ENCODE results near the gene AUTS2. TPM values are rescaled to one million over a fixed set of nuclear protein-coding genes. Genes with fewer than 3 reads are reported as not detected.

Gene AUTS2
- total RNA-seq, 1 experiment from 2014 or later: 256 TPM

DNA sequence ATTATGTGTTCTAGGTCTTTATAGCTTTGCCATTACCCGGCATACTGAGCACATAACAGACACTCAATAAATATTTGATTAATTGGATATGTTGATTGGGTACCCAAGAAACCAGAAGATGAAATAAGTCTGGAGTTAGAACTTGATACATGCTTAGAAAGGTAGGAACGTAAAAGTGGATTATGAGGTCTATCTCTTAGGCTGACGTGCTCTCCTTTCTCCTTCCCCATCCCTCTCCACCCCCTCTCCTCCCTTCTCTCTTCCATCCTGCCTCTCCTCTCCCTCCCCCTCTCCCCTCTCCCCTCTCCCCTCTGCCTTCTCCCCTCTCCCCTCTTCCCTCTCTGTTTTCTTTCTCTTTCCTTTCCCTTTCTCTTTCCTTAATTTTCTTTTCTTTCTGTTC is 34.0 kb downstream of the AUTS2 start:
- Histone ChIP-seq H3K79me1 (ENCODE audit: insufficient read depth, low read depth, low read length, poor library complexity, severe bottlenecking) (no peaks in the 10 kb centered on the region), H2AFZ (ENCODE audit: low read length) (no peak overlapping the region), H3K27ac (ENCODE audit: insufficient read length, low read depth, low read length) (no peak overlapping the region), H3K4me1 (ENCODE audit: insufficient read depth, low read length) (no peaks in the 10 kb centered on the region), H3K14ac (ENCODE audit: insufficient read depth, low read length) (no peak overlapping the region), H3T11ph (ENCODE audit: low read length) (no peak overlapping the region), H3K56ac (ENCODE audit: insufficient read length, low read depth, low read length) (no peak overlapping the region), H3K79me2 (ENCODE audit: insufficient read depth, low read length) (no peaks in the 10 kb centered on the region), H4K91ac (ENCODE audit: insufficient read length, low read depth, low read length) (no peak overlapping the region), H2BK5ac (ENCODE audit: insufficient read length, low read length) (no peak overlapping the region), H2BK15ac (ENCODE audit: low read depth, low read length) (no peak overlapping the region), H3K27me3 (ENCODE audit: insufficient read depth, low read length) (no peaks in the 10 kb centered on the region; the same call in 1 of the 2 replicates), H2BK120ac (ENCODE audit: low read depth, low read length, poor library complexity, severe bottlenecking) (no peak overlapping the region), H2BK12ac (ENCODE audit: insufficient read length, low read depth, low read length) (no peak overlapping the region), H2AK5ac (ENCODE audit: insufficient read length, low read length) (no peak overlapping the region), H3K23me2 (ENCODE audit: insufficient read length, low read depth, low read length, poor library complexity, severe bottlenecking) (no peaks in the 10 kb centered on the region), H3K4ac (ENCODE audit: low read depth, low read length) (no peak overlapping the region), H3K18ac (ENCODE audit: insufficient read length, low read depth, low read length) (no peak overlapping the region), H3K9me3 (ENCODE audit: control insufficient read depth, low read depth, low read length) (no peaks in the 10 kb centered on the region), H3K4me2 (ENCODE audit: insufficient read depth, insufficient read length, low read length) (no peak overlapping the region), H3K23ac (ENCODE audit: insufficient read length, low read depth, low read length) (no peak overlapping the region), H4K8ac (replicated peaks; ENCODE audit: insufficient read length, low read depth, low read length) (no peak overlapping the region), H4K20me1 (ENCODE audit: control insufficient read depth, insufficient read depth, insufficient read length) (no peaks in the 10 kb centered on the region), H4K5ac (ENCODE audit: insufficient read length, low read depth, low read length) (no peak overlapping the region), H2BK20ac (ENCODE audit: low read depth, low read length, poor library complexity, severe bottlenecking) (no peak overlapping the region), H3K9ac (ENCODE audit: extremely low read depth, insufficient read length, low read length) (no peak overlapping the region)
- no CpG with 5 or more reads among the region's 3 CpGs for WGBS (ENCODE audit: extremely low coverage, insufficient read length, low lambda C conversion rate)
- TF ChIP-seq, protein P1, sequence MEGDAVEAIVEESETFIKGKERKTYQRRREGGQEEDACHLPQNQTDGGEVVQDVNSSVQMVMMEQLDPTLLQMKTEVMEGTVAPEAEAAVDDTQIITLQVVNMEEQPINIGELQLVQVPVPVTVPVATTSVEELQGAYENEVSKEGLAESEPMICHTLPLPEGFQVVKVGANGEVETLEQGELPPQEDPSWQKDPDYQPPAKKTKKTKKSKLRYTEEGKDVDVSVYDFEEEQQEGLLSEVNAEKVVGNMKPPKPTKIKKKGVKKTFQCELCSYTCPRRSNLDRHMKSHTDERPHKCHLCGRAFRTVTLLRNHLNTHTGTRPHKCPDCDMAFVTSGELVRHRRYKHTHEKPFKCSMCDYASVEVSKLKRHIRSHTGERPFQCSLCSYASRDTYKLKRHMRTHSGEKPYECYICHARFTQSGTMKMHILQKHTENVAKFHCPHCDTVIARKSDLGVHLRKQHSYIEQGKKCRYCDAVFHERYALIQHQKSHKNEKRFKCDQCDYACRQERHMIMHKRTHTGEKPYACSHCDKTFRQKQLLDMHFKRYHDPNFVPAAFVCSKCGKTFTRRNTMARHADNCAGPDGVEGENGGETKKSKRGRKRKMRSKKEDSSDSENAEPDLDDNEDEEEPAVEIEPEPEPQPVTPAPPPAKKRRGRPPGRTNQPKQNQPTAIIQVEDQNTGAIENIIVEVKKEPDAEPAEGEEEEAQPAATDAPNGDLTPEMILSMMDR (conservative IDR thresholded peaks at IDR 0.05): no peak
- Mint-ChIP-seq H3K27ac (no peak overlapping the region), H3K9me3 (no peaks in the 10 kb centered on the region), H3K36me3 (ENCODE audit: insufficient read depth in 1 of 3, low read depth in 3 of 3) (no peaks in the 10 kb centered on the region), H3K27me3 (ENCODE audit: low read depth) (peaks cover 42% of the 10 kb centered on the region), H3K4me3 (no peak overlapping the region), H3K4me1 (peaks cover 10 to 21% of the 10 kb centered on the region in 2 experiments)
- DNase-seq: no peak

Measured in H9 (cell line).